GM19043 (cell line): ENCODE measurements around the gene STX3.
"Not testable (repeated sequence)": the region's sequence is repeated elsewhere in the genome, so short reads cannot be mapped to it uniquely, and the experiment has no call there.

Experiments used
- ATAC-seq: cut with Tn5 transposase; IDR thresholded peaks from one replicate; pipeline ENCODE4 v1.9.1; 2021; ENCODE audit warnings: low read depth; ENCODE audit not compliant: unreplicated experiment

Gene STX3

GRCh38 chr11:59756845-59757244 is 1.7 kb downstream of the STX3 start:
- ATAC-seq, result no peak

GRCh38 chr11:59758401-59759037 is 3.3 kb downstream of the STX3 start:
- no peak for ATAC-seq

- ATAC-seq, result no peak
Observed at GRCh38 chr11:59759900-59760299, 4.7 kb downstream of the STX3 start.

- ATAC-seq, result no peak
Observed at GRCh38 chr11:59760771-59761170, 5.6 kb downstream of the STX3 start.

GRCh38 chr11:59761993-59762392 is 6.8 kb downstream of the STX3 start:
- ATAC-seq, result no peak

- ATAC-seq, result no peak
Observed at GRCh38 chr11:59765068-59765735, 10.0 kb downstream of the STX3 start.

- no peak for ATAC-seq
Observed at GRCh38 chr11:59766542-59767224, 11.5 kb downstream of the STX3 start.

GRCh38 chr11:59767225-59767611 is 12.0 kb downstream of the STX3 start:
- ATAC-seq, result no peak

- no peak for ATAC-seq
Observed at GRCh38 chr11:59769111-59769510, 13.9 kb downstream of the STX3 start.

- ATAC-seq, result no peak
Observed at GRCh38 chr11:59769828-59770227, 14.7 kb downstream of the STX3 start.

- ATAC-seq, result no peak
Observed at GRCh38 chr11:59770319-59770718, 15.1 kb downstream of the STX3 start.

GRCh38 chr11:59770869-59771268 is 15.7 kb downstream of the STX3 start:
- ATAC-seq, result no peak

- no peak for ATAC-seq
Observed at GRCh38 chr11:59771605-59772004, 16.4 kb downstream of the STX3 start.

GRCh38 chr11:59773083-59773440 is 17.9 kb downstream of the STX3 start:
- ATAC-seq, result no peak

GRCh38 chr11:59776210-59777066 is 21.3 kb downstream of the STX3 start:
- no peak for ATAC-seq

GRCh38 chr11:59777104-59777503 is 21.9 kb downstream of the STX3 start:
- no peak for ATAC-seq

- no peak for ATAC-seq
Observed at GRCh38 chr11:59778122-59778521, 22.9 kb downstream of the STX3 start.

- no peak for ATAC-seq
Observed at GRCh38 chr11:59779487-59779886, 24.3 kb downstream of the STX3 start.

GRCh38 chr11:59782080-59782479 is 26.9 kb downstream of the STX3 start:
- ATAC-seq, result no peak

GRCh38 chr11:59783632-59784090 is 28.5 kb downstream of the STX3 start:
- ATAC-seq, result no peak

- not testable (repeated sequence) for ATAC-seq
Observed at GRCh38 chr11:59784441-59784840, 29.3 kb downstream of the STX3 start.
